ENCODE data around the gene KRTCAP2.

Gene KRTCAP2

GRCh38 chr1:155130272-155131006, 42.7 kb downstream of the KRTCAP2 start:
- no peak for DNase-seq

- peak; percentile 60 for DNase-seq
Measured at GRCh38 chr1:155128755-155129473, 44.2 kb downstream of the KRTCAP2 start.

GRCh38 chr1:155127967-155128754, 44.9 kb downstream of the KRTCAP2 start:
- no peak for DNase-seq

GRCh38 chr1:155127105-155127966, 45.8 kb downstream of the KRTCAP2 start, which contains the start of gene EFNA1:
TSS of gene EFNA1 (plus strand) at chr1:155127876. CDS start at chr1:155127978, 102 bp downstream.
- peak; percentile 50 for DNase-seq

GRCh38 chr1:155126556-155127104, 46.5 kb downstream of the KRTCAP2 start:
- peak; percentile 64 for DNase-seq

GRCh38 chr1:155125946-155126555, 47.1 kb downstream of the KRTCAP2 start:
- no peak for DNase-seq

- no peak for DNase-seq
Measured at GRCh38 chr1:155125511-155125945, 47.6 kb downstream of the KRTCAP2 start.

- no peak for DNase-seq
Measured at GRCh38 chr1:155124503-155125463, 48.3 kb downstream of the KRTCAP2 start.

GRCh38 chr1:155123801-155124200, 49.3 kb downstream of the KRTCAP2 start:
- no peak for DNase-seq

GRCh38 chr1:155122308-155122707, 50.8 kb downstream of the KRTCAP2 start:
- DNase-seq, result no peak

- DNase-seq, result no peak
Measured at GRCh38 chr1:155121249-155121648, 51.9 kb downstream of the KRTCAP2 start.

GRCh38 chr1:155120253-155120652, 52.9 kb downstream of the KRTCAP2 start:
- DNase-seq, result no peak
